ENCODE results near the gene RHOJ. TPM values are rescaled to one million over a fixed set of nuclear protein-coding genes. Genes with fewer than 3 reads are reported as not detected.

RHOJ gene
- total and polyA plus RNA-seq, 2 donors (not counting 1 experiment from before 2014, with no cell fraction given) = not detected

DNA sequence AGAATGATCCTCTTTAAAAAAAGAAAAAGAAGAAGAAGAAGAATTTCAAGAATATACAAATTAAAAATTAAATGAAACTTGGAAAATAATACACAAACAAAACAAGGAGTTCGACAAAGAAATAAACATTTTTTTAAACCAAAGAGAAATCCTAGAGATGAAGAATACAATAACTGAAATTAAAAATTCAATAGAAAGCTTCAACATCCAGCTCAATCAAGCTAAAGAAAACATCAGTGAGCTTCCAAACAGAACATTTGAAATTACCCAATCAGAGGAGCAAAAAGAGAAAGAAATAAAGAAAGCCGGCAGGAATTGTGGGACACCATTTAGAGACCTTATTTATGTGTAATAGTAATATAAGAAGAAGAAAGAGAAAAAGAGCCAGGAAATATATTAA, 37.2 kb upstream of the RHOJ start:
- Histone ChIP-seq H3K9ac (ENCODE audit: low read length) (no peak overlapping the region), H3K27ac (ENCODE audit: low read length in 2 of 2) (no peak overlapping the region), H3K4me2 (replicated peaks; ENCODE audit: low read depth, low read length, poor library complexity, severe bottlenecking) (no peak overlapping the region), H3K27me3 (replicated peaks in 1 of 4; ENCODE audit: control extremely low read depth in 1 of 4, control insufficient read depth in 3 of 4, insufficient read depth in 4 of 4, low read length in 3 of 4) (no peaks in the 10 kb centered on the region), H2AFZ (ENCODE audit: insufficient read depth, low read depth, low read length, poor library complexity, severe bottlenecking) (no peak overlapping the region), H4K20me1 (ENCODE audit: control insufficient read depth, insufficient read depth, low read length, poor library complexity, severe bottlenecking) (no peaks in the 10 kb centered on the region), H3K9me3 (ENCODE audit: control extremely low read depth in 1 of 3, control insufficient read depth in 2 of 3, insufficient read depth in 1 of 3, low read length in 2 of 3) (peaks cover 1 to 7% (median 2%) of the 10 kb centered on the region in 3 donors), H3K4me1 (ENCODE audit: control insufficient read depth in 2 of 2, insufficient read depth in 2 of 2, low read length in 2 of 2) (no peaks in the 10 kb centered on the region), H3K36me3 (replicated peaks in 1 of 2; ENCODE audit: control extremely low read depth in 1 of 2, control insufficient read depth in 1 of 2, extremely low read depth in 1 of 2, insufficient read depth in 2 of 2, low read length in 1 of 2) (no peaks in the 10 kb centered on the region), H3K4me3 (ENCODE audit: control extremely low read depth in 1 of 5, extremely low read depth in 1 of 5, insufficient read depth in 1 of 5, low read depth in 2 of 5, low read length in 4 of 5) (no peak overlapping the region), H3K79me2 (ENCODE audit: control insufficient read depth, insufficient read depth, low read length) (no peaks in the 10 kb centered on the region)
- Mint-ChIP-seq H3K27me3 (no peaks in the 10 kb centered on the region), H3K9me3 (ENCODE audit: insufficient read depth) (no peaks in the 10 kb centered on the region), H3K4me1 (no peaks in the 10 kb centered on the region), H3K27ac (no peak overlapping the region), H3K4me3 (no peak overlapping the region)
- DNase-seq (no peak), ATAC-seq (ENCODE audit: low read depth) (no peak)
- intact Hi-C loops (cut with micrococcal nuclease) = no loop called here
- WGBS (ENCODE audit: insufficient coverage) = no CpG with 5 or more reads among the region's 2 CpGs
- ChIA-PET POLR2A (no interaction called here), CTCF (no interaction called here)
- TF ChIP-seq EZH2 (IDR thresholded peaks at IDR 0.05; ENCODE audit: borderline replicate concordance, insufficient read depth, low read depth, low read length, poor library complexity, severe bottlenecking) (no peak), CTCF (IDR thresholded peaks at IDR 0.05) (no peak)

- H3K4me2 ChIP-seq (replicated peaks; ENCODE audit: low read depth, low read length, poor library complexity, severe bottlenecking) = no peak overlapping the region
- H3K4me3 Mint-ChIP-seq = no peak overlapping the region
- no peaks in the 10 kb centered on the region for H3K4me1 Mint-ChIP-seq
- no peaks in the 10 kb centered on the region for H3K27me3 ChIP-seq (replicated peaks in 1 of 4; ENCODE audit: control extremely low read depth in 1 of 4, control insufficient read depth in 3 of 4, insufficient read depth in 4 of 4, low read length in 3 of 4)
- H3K9me3 ChIP-seq (ENCODE audit: control extremely low read depth in 1 of 3, control insufficient read depth in 2 of 3, insufficient read depth in 1 of 3, low read length in 2 of 3) = peaks cover 0 to 3% (median 0%) of the 10 kb centered on the region in 3 donors
- no peaks in the 10 kb centered on the region for H4K20me1 ChIP-seq (ENCODE audit: control insufficient read depth, insufficient read depth, low read length, poor library complexity, severe bottlenecking)
- no peaks in the 10 kb centered on the region for H3K36me3 ChIP-seq (replicated peaks in 1 of 2; ENCODE audit: control extremely low read depth in 1 of 2, control insufficient read depth in 1 of 2, extremely low read depth in 1 of 2, insufficient read depth in 2 of 2, low read length in 1 of 2)
- no peak for ATAC-seq (ENCODE audit: low read depth)
- no peak overlapping the region for H2AFZ ChIP-seq (ENCODE audit: insufficient read depth, low read depth, low read length, poor library complexity, severe bottlenecking)
- no peak overlapping the region for H3K9ac ChIP-seq (ENCODE audit: low read length)
- H3K9me3 Mint-ChIP-seq (ENCODE audit: insufficient read depth) = no peaks in the 10 kb centered on the region
- intact Hi-C loops (cut with micrococcal nuclease) = no loop called here
- no peak for DNase-seq
- no peaks in the 10 kb centered on the region for H3K27me3 Mint-ChIP-seq
- H3K27ac ChIP-seq (ENCODE audit: low read length in 2 of 2) = no peak overlapping the region
- TF ChIP-seq EZH2 (IDR thresholded peaks at IDR 0.05; ENCODE audit: borderline replicate concordance, insufficient read depth, low read depth, low read length, poor library complexity, severe bottlenecking) (no peak), CTCF (IDR thresholded peaks at IDR 0.05) (no peak)
- H3K4me3 ChIP-seq (ENCODE audit: control extremely low read depth in 1 of 5, extremely low read depth in 1 of 5, insufficient read depth in 1 of 5, low read depth in 2 of 5, low read length in 4 of 5) = no peak overlapping the region
- H3K4me1 ChIP-seq (ENCODE audit: control insufficient read depth in 2 of 2, insufficient read depth in 2 of 2, low read length in 2 of 2) = no peaks in the 10 kb centered on the region
- ChIA-PET CTCF (no interaction called here), POLR2A (no interaction called here)
- no peaks in the 10 kb centered on the region for H3K79me2 ChIP-seq (ENCODE audit: control insufficient read depth, insufficient read depth, low read length)
- no peak overlapping the region for H3K27ac Mint-ChIP-seq
- no CpG with 5 or more reads among the region's 2 CpGs for WGBS (ENCODE audit: insufficient coverage)
Observed at GRCh38 chr14:63174760-63175191, 29.5 kb upstream of the RHOJ start.
